Neural cell (in vitro differentiated cells): Measurements from ENCODE around the gene EFCAB8.

Source experiments
- CTCF ChIP-seq: fragments of 450-650 bp; IDR thresholded peaks from 2 replicates; pipeline ENCODE4 v1.5.1; 2014; ENCODE audit warnings: antibody characterized with exemption, mild to moderate bottlenecking, moderate library complexity; ENCODE audit not compliant: poor library complexity, severe bottlenecking
- EP300 ChIP-seq: fragments of 450-650 bp; conservative IDR thresholded peaks from 2 replicates; pipeline ENCODE4 v1.6.1; 2014; ENCODE audit warnings: antibody characterized with exemption, mild to moderate bottlenecking, moderate library complexity; ENCODE audit not compliant: poor library complexity, severe bottlenecking
- EZH2 ChIP-seq: fragments of 200-600, 300-800 bp; shearing (Covaris generic), sonication (generic); IDR thresholded peaks from 2 replicates; pipeline ENCODE4 v1.6.1; 2014; ENCODE audit warnings: antibody characterized with exemption, low read length, borderline replicate concordance, mild to moderate bottlenecking; ENCODE audit not compliant: insufficient read depth, poor library complexity, severe bottlenecking
- POLR2AphosphoS5 ChIP-seq: IDR thresholded peaks from 2 replicates; pipeline ENCODE4 v1.6.1; 2012
- RAD21 ChIP-seq: fragments of 450-650 bp; conservative IDR thresholded peaks from 2 replicates; pipeline ENCODE4 v1.6.1; 2014; ENCODE audit warnings: antibody characterized with exemption, mild to moderate bottlenecking, moderate library complexity
- SMC3 ChIP-seq: fragments of 450-650 bp; conservative IDR thresholded peaks from 2 replicates; pipeline ENCODE4 v1.6.1; 2014; ENCODE audit warnings: antibody characterized with exemption, mild to moderate bottlenecking, moderate library complexity; ENCODE audit not compliant: poor library complexity
- TAF1 ChIP-seq: IDR thresholded peaks from 2 replicates; pipeline ENCODE4 v1.6.1; 2012; ENCODE audit warnings: low read depth
- TF ChIP-seq, protein P1 (sequence below): IDR thresholded peaks from 2 replicates; pipeline ENCODE4 v1.6.1; 2012; ENCODE audit warnings: borderline replicate concordance

GRCh38 chr20:32959351-32960221 lies 100.9 kb downstream of the EFCAB8 start:
- TF ChIP-seq CTCF = no peak
- no peak for TF ChIP-seq RAD21
- no peak for TF ChIP-seq EP300
- no peak for TF ChIP-seq EZH2
- TF ChIP-seq, protein P1, sequence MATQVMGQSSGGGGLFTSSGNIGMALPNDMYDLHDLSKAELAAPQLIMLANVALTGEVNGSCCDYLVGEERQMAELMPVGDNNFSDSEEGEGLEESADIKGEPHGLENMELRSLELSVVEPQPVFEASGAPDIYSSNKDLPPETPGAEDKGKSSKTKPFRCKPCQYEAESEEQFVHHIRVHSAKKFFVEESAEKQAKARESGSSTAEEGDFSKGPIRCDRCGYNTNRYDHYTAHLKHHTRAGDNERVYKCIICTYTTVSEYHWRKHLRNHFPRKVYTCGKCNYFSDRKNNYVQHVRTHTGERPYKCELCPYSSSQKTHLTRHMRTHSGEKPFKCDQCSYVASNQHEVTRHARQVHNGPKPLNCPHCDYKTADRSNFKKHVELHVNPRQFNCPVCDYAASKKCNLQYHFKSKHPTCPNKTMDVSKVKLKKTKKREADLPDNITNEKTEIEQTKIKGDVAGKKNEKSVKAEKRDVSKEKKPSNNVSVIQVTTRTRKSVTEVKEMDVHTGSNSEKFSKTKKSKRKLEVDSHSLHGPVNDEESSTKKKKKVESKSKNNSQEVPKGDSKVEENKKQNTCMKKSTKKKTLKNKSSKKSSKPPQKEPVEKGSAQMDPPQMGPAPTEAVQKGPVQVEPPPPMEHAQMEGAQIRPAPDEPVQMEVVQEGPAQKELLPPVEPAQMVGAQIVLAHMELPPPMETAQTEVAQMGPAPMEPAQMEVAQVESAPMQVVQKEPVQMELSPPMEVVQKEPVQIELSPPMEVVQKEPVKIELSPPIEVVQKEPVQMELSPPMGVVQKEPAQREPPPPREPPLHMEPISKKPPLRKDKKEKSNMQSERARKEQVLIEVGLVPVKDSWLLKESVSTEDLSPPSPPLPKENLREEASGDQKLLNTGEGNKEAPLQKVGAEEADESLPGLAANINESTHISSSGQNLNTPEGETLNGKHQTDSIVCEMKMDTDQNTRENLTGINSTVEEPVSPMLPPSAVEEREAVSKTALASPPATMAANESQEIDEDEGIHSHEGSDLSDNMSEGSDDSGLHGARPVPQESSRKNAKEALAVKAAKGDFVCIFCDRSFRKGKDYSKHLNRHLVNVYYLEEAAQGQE = no peak
- no peak for TF ChIP-seq TAF1
- TF ChIP-seq SMC3 = no peak
- TF ChIP-seq POLR2AphosphoS5 = no peak
